Activated naive CD8-positive, alpha-beta T cell treated with anti-CD3 and anti-CD28 coated beads, Interleukin-2, amount 50 U/mL, for 24 hours (primary cell): ENCODE results near the gene SERPINA4.

Experiments used
- ATAC-seq: fragments of 150-1000 bp; cut with Tn5 transposase; one replicate; pipeline ENCODE4 v1.10.0; 2021
- DNase-seq: peaks from one replicate; pipeline ENCODE4 v3.0.0; 2021
- H3K27ac Mint-ChIP-seq: one replicate; pipeline ENCODE4 v1.8.0; 2021; ENCODE audit warnings: mild to moderate bottlenecking, mixed read lengths
- H3K27me3 Mint-ChIP-seq: one replicate; pipeline ENCODE4 v1.8.0; 2021; ENCODE audit warnings: mixed read lengths
- H3K36me3 Mint-ChIP-seq: one replicate; pipeline ENCODE4 v1.8.0; 2021; ENCODE audit warnings: low read depth, mixed read lengths
- H3K4me1 Mint-ChIP-seq: one replicate; pipeline ENCODE4 v1.8.0; 2021; ENCODE audit warnings: mixed read lengths
- H3K4me3 Mint-ChIP-seq: one replicate; pipeline ENCODE4 v1.8.0; 2021; ENCODE audit warnings: mild to moderate bottlenecking, moderate library complexity, mixed read lengths
- H3K9me3 Mint-ChIP-seq: one replicate; pipeline ENCODE4 v1.8.0; 2021; ENCODE audit warnings: mixed read lengths

Gene SERPINA4

DNA sequence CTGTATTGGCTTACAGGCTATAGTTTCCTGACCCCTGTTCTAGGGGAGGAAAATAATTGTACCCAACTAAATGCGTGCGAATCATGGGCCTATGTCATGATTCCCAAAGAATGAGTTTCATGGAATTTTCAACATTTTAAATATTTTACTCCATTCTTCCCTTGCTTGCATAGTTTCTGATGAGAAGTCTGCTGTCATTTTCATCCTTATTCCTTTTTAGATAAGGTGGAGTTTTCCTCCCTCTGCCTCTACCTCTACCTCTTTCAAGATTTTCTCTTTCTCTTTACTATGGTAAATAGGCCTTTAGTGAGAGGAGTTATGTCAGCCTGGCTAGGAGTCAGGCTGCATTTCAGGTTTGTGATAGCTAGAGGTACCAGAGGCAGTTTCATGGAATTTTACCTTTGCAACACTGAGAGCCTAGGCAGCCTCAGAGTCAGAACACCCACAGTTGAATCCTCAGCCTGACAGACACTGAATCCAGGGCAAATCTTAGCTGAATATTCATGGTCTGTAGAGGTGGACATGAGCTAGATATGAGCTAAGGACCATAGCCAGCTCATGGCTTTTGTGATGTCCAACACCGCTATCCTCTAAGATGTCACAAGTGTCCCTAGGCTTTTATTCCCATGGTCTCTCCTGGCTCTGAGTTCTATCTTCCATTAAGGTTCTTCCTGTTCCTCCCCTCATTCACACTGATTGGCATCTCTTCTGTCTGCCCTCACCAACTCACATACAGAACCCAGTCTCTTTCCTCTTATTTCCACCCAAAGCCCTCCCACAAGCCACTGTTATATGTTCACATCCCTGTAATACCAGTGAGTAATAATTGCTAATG is 57.0 kb downstream of the SERPINA4 start:
- Mint-ChIP-seq H3K4me1 (no peaks in the 10 kb centered on the region), H3K27ac (no peak overlapping the region), H3K9me3 (peaks cover 32% of the 10 kb centered on the region), H3K36me3 (peaks cover 2% of the 10 kb centered on the region), H3K4me3 (no peak overlapping the region), H3K27me3 (peaks cover 6% of the 10 kb centered on the region)
- DNase-seq (no peak), ATAC-seq (no peak)

DNA sequence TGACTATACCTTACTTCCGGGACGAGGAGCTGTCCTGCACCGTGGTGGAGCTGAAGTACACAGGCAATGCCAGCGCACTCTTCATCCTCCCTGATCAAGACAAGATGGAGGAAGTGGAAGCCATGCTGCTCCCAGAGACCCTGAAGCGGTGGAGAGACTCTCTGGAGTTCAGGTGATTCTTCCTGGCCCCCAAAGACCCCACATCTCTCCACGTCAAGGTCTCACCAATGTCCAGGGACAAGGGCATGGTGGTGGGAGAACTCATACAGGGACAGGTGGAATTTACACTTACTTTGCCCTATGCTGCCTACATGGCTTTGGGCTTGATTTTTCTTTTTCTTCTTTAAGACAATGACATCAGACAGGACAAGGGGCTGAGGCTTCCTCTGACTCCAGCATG is 58.1 kb downstream of the SERPINA4 start:
- Mint-ChIP-seq H3K36me3 (peaks cover 2% of the 10 kb centered on the region), H3K4me1 (no peaks in the 10 kb centered on the region), H3K9me3 (peaks cover 32% of the 10 kb centered on the region), H3K27me3 (peaks cover 6% of the 10 kb centered on the region), H3K4me3 (no peak overlapping the region), H3K27ac (no peak overlapping the region)
- ATAC-seq (no peak), DNase-seq (no peak)
